KMS-11 (cell line): ENCODE results near the gene PEX3.

ENCODE experiments used
- H2AFZ ChIP-seq: fragments of 200-600 bp; sonication (generic); 2 replicates; pipeline ENCODE4 v1.6.1; 2016; ENCODE audit warnings: antibody characterized with exemption, mixed run types, low read depth
- H3K27ac ChIP-seq: fragments of 200-600 bp; sonication (generic); 2 replicates; pipeline ENCODE4 v1.6.1; 2016; ENCODE audit warnings: mild to moderate bottlenecking, mixed run types
- H3K27me3 ChIP-seq: fragments of 200-600 bp; sonication (generic); 2 replicates; pipeline ENCODE4 v1.6.1; 2017; ENCODE audit warnings: mild to moderate bottlenecking, low read depth, mixed run types, moderate library complexity; ENCODE audit not compliant: insufficient read depth
- H3K36me3 ChIP-seq: fragments of 200-600 bp; sonication (generic); 2 replicates; pipeline ENCODE4 v1.6.1; 2017; ENCODE audit warnings: mild to moderate bottlenecking, mixed run types; ENCODE audit not compliant: insufficient read depth
- H3K4me1 ChIP-seq: fragments of 200-600 bp; sonication (generic); 2 replicates; pipeline ENCODE4 v1.6.1; 2016; ENCODE audit warnings: mild to moderate bottlenecking, low read depth, mixed run types; ENCODE audit not compliant: poor library complexity, severe bottlenecking
- H3K4me2 ChIP-seq: fragments of 200-600 bp; sonication (generic); 2 replicates; pipeline ENCODE4 v1.7.0; 2016; ENCODE audit warnings: mild to moderate bottlenecking, mixed run types
- H3K4me3 ChIP-seq: fragments of 200-600 bp; sonication (generic); IDR thresholded peaks from 2 replicates; pipeline ENCODE4 v1.6.1; 2017; ENCODE audit warnings: low read depth, low read length, mixed read lengths; ENCODE audit not compliant: insufficient read depth
- H3K79me2 ChIP-seq: fragments of 200-600 bp; sonication (generic); 2 replicates; pipeline ENCODE4 v1.6.1; 2016; ENCODE audit warnings: low read depth, mixed run types; ENCODE audit not compliant: insufficient read depth
- H3K9ac ChIP-seq: fragments of 200-600 bp; sonication (generic); 2 replicates; pipeline ENCODE4 v1.6.1; 2016; ENCODE audit warnings: mild to moderate bottlenecking, mixed run types
- H4K20me1 ChIP-seq: fragments of 200-600 bp; sonication (generic); 2 replicates; pipeline ENCODE4 v1.6.1; 2016; ENCODE audit warnings: mild to moderate bottlenecking, mixed run types; ENCODE audit not compliant: insufficient read depth
- CTCF ChIP-seq: fragments of 200-600 bp; sonication (generic); conservative IDR thresholded peaks from 2 replicates; pipeline ENCODE4 v1.6.1; 2017; ENCODE audit warnings: low read depth, mild to moderate bottlenecking, antibody characterized with exemption, low read length, moderate library complexity, mixed read lengths

PEX3 gene

GRCh38 chr6:143505111-143505510, 54.5 kb downstream of the PEX3 start:
- Histone ChIP-seq H3K79me2 (0 out of 2 replicates have a peak, but pooled peaks cover 2% of the 10 kb centered on the region), H3K27ac (no peak overlapping the region), H4K20me1 (no peaks in the 10 kb centered on the region), H3K36me3 (no peaks in the 10 kb centered on the region), H3K27me3 (no peaks in the 10 kb centered on the region), H3K4me1 (no peaks in the 10 kb centered on the region), H3K9ac (no peak overlapping the region), H2AFZ (no peak overlapping the region), H3K4me2 (no peak overlapping the region), H3K4me3 (no peak overlapping the region)
- no peak for TF ChIP-seq CTCF

DNA sequence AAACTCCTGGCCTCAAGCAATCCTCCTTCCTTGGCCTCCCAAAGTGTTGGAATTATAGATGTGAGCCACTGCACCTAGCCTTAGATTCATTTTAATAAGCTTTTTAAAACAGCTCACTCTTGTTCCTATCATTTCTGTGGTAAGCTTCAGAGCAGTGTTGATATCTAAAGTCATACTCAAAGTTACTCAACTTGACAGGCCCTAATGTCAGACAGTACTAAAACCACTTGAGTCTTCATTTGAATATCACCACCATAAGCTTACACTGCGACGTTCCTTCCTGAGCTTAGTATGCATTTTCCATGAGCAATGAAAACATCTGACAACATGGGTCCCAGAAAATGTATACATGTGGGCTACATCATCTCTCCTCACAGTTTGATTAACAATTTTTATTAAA, 54.9 kb downstream of the PEX3 start:
- no peak overlapping the region for H3K4me2 ChIP-seq
- H3K36me3 ChIP-seq: no peaks in the 10 kb centered on the region
- H4K20me1 ChIP-seq: no peaks in the 10 kb centered on the region
- no peak overlapping the region for H3K27ac ChIP-seq
- H3K9ac ChIP-seq: no peak overlapping the region
- no peaks in the 10 kb centered on the region for H3K27me3 ChIP-seq
- 0 out of 2 replicates have a peak, but pooled peaks cover 5% of the 10 kb centered on the region for H3K79me2 ChIP-seq
- no peak overlapping the region for H3K4me3 ChIP-seq
- H3K4me1 ChIP-seq: peaks cover 4% of the 10 kb centered on the region
- no peak for TF ChIP-seq CTCF
- H2AFZ ChIP-seq: no peak overlapping the region

GRCh38 chr6:143506199-143506598, 55.6 kb downstream of the PEX3 start:
- no peak overlapping the region for H3K4me2 ChIP-seq
- TF ChIP-seq CTCF: no peak

DNA sequence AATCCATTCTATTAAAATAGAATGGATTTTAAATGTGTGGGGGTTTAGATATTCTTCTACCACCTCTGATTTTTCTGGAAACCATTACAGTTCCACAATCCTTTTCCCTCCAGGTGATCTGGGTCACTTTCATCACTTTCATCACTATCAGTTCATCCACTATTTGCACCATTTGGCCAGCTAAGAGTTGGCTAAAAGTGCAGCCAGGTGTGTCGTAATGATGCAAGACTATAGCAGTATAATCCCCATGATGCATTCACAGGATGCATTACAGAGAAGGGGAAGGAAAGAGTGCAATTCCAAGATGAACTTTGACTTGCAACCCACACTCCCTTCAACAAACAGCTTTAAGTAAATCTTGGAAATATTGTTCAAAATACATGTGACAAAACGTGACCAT, 56.0 kb downstream of the PEX3 start:
- H3K79me2 ChIP-seq: 0 out of 2 replicates have a peak, but pooled peaks cover 5% of the 10 kb centered on the region
- peaks cover 5% of the 10 kb centered on the region for H3K4me1 ChIP-seq
- no peak overlapping the region for H3K4me3 ChIP-seq
- H3K4me2 ChIP-seq: no peak overlapping the region
- H3K9ac ChIP-seq: no peak overlapping the region
- no peaks in the 10 kb centered on the region for H3K36me3 ChIP-seq
- no peaks in the 10 kb centered on the region for H3K27me3 ChIP-seq
- no peak overlapping the region for H3K27ac ChIP-seq
- no peak for TF ChIP-seq CTCF
- H2AFZ ChIP-seq: no peak overlapping the region
- H4K20me1 ChIP-seq: no peaks in the 10 kb centered on the region

More at GRCh38 chr6:143506199-143506598, 55.6 kb downstream of the PEX3 start:
- Histone ChIP-seq H3K27ac (no peak overlapping the region), H3K4me1 (peaks cover 5% of the 10 kb centered on the region), H3K4me3 (no peak overlapping the region), H3K9ac (no peak overlapping the region), H4K20me1 (no peaks in the 10 kb centered on the region), H3K79me2 (0 out of 2 replicates have a peak, but pooled peaks cover 5% of the 10 kb centered on the region), H3K27me3 (no peaks in the 10 kb centered on the region), H2AFZ (no peak overlapping the region), H3K36me3 (no peaks in the 10 kb centered on the region)
